ENCODE measurements around the gene EXOC1L.
"Not testable (repeated sequence)": the region's sequence is repeated elsewhere in the genome, so short reads cannot be mapped to it uniquely, and the experiment has no call there.

EXOC1L gene

DNA sequence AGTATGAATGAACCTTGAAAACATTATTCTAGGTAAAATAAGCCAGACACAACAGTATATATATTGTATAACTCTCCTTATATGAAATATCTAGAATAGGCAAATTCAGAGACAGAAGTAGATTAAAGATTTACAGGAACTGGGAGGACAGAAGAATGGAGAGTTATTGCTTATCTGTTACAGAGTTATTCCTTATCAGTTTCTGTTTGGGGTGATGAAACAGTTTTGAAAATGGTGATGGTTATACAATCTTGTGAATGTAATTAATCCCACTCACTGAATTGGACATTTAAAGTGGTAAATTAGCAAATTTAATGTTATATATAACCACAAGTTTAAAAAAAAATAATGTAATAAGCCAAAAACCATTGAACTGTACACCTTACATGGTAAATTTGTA, 19.4 kb downstream of the EXOC1L start:
- DNase-seq: no peak

DNA sequence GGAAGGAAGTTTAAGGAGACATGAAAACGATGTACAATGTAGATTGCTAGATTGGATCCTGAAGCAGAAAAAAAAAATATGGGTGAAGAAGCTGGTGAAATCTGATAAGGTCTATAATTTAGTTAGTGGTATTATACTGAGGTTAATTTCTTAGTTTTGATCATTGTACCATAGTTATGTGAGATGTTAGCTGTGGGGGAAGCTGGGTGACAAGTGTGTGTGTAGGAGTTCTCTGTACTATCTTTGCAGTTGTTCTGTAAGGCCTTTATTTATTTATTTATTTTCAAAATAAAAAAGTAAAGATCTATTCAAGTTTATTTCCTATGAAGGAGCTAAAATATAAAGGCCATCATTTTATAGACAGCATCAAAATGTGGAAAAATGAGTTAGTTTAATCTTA, 21.4 kb downstream of the EXOC1L start:
- no peak for DNase-seq

DNA sequence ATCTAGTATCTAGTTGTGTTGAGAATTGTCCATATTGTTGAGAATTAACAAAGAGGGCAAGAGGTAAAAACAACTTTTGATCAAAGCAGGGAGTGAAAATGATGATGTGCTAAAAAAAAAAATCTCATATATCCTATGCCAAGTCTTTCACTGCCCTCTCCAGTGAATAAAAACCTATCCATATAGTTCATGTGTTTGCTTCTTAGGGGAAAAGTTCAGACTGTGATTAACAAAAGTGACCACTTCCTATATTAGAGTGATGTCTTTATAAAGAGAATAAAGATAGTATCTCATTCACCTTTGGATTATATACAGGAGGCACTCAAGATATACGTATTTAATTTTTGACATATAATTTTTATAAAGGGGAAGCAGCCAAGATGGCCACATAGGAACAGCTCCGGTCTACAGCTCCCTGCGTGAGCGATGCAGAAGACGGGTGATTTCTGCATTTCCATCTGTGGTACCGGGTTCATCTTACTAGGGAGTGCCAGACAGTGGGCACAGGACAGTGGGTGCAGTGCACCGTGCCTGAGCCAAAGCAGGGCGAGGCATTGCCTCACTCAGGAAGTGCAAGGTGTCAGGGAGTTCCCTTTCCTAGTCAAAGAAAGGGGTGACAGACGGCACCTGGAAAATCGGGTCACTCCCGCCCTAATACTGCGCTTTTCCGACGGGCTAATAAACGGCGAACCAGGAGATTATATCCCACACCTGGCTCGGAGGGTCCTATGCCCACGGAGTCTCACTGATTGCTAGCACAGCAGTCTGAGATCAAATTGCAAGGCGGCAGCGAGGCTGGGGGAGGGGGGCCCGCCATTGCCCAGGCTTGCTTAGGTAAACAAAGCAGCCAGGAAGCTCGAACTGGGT, 22.0 kb downstream of the EXOC1L start:
- DNase-seq: not testable (repeated sequence)

DNA sequence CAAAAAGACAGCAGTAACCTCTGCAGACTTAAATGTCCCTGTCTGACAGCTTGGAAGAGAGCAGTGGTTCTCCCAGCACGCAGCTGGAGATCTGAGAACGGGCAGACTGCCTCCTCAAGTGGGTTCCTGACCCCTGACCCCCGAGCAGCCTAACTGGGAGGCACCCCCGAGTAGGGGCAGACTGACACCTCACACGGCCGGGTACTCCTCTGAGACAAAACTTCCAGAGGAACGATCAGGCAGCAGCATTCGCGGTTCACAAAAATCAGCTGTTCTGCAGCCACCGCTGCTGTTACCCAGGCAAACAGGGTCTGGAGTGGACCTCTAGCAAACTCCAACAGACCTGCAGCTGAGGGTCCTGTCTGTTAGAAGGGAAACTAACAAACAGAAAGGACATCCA, 22.7 kb downstream of the EXOC1L start:
- DNase-seq: not testable (repeated sequence)

DNA sequence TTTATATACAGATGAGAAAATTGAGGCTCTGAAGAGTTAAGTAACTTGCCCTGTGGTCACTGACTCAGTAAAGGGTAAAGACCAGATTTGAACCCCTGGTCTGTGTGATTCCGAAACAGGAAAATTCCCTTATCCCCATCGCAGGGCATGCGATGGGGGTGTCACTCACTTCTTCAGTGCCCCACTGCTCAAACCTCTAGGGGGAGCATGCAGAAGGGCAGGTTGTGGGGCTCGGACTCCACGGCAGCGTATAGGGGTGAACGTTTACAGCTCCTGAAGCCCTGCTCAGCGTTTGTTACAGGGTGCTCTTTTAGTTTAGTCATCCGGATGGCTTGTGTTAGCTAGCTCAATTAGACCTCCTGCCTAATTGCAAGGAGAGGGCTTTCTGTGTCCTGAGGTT, 30.1 kb downstream of the EXOC1L start:
- no peak for DNase-seq

DNA sequence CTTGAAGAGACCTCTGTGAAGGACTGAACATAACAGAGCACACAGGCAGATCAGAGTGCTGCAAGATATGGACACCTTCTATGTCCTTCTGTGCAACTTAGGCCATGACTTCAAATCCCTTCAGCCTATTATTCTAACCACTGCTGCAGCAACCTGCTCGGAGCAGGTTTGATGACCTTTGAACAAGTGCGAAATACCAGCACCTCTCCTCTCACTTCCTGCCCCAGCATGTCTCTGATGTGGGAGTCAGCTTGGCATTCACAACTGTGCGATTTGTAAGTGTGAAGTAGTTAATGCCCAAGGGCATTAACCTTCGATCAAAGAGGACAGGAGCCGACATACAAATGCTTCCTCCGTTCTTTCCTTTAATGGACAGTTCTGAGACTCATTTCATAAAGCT, 32.3 kb downstream of the EXOC1L start:
- DNase-seq: no peak

DNA sequence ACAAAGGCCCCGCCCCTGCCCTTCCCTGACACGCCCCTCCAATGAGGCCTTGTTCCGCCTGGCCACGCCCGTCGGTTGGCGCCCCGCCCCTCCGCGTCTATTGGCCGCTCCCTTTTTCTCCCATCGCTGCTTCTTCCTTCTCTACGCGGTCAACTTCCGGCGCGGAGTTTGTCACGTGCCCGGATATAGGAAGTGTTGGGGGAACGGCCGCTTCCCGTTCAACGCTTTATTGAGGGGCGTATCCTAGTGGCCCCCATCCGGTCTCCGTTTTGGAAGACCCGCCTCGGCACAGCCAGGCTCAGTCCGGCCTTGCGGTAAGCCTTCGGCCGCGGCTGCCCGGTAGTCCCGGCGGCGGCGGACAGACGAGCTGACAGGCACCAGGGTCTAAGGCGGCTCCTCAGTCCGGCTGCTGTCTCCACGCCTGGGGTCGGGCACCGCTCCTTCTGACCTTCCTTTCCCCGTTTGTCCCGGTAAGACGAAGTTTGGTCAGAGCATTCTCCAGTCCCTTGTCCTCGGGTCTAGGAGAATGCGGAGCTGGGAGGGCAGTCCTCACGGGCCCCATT, 34.0 kb downstream of the EXOC1L start, which contains the start of gene EXOC1:
Gene EXOC1, plus strand, starts transcription at position 165 of the 563 bp plus-strand sequence. CDS start 4,676 bp downstream, outside the sequence.
- DNase-seq: peak; percentile 57 to 87

DNA sequence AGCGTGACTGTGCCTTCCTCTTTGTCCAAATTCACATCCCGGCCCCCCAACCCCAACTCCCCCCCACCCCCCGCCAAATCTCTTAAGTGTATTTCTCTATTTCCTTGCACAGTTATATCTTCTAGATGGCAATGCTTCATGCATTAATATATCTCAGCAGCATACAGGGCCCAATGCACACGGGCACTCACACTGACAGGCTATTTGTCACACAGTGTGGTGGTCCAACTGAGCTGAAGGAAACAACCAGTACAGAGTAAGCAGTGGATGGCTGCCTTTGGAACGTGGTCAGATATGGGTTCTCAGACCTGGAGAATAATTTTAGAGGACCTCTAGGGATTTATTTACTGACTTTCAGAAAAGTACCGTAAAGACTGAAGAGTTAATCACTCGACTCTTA, 34.5 kb downstream of the EXOC1L start:
- no peak for DNase-seq

DNA sequence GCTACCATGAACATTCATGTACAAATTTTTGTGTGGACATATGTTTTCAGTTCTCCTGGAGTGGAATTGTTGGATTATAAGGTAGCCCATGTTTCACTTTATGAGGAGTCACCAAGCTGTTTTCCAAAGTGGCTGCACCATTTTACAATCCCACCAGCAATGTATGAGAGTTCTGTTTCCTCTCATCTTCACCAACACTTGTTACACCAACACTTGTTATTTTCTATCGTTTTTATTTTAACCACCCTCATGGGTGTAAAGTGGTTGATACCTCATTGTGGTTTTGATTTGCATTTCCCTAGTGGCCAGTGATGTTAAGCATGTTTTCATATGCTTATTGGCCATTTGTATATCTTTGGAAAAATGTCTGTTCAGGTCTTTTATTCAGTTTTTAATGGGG, 38.0 kb downstream of the EXOC1L start:
- DNase-seq: no peak

DNA sequence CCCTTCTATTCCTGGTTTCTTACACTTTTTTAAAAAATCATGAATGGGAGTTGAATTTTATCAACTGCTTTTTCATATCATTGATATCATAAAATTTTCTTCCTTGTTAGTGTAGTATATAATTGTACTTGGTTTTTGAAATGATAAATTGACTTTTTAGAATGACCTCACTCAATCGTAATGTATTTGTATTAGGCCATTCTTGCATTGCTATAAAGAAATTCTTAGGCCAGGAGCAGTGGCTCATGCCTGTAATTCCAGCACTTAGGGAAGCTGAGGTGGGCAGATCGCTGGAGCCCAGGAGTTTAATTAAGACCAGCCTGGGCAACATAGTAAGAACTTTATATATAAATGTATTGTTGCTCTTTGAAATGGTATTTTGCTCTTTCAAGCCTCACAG, 40.1 kb downstream of the EXOC1L start:
- DNase-seq: no peak

DNA sequence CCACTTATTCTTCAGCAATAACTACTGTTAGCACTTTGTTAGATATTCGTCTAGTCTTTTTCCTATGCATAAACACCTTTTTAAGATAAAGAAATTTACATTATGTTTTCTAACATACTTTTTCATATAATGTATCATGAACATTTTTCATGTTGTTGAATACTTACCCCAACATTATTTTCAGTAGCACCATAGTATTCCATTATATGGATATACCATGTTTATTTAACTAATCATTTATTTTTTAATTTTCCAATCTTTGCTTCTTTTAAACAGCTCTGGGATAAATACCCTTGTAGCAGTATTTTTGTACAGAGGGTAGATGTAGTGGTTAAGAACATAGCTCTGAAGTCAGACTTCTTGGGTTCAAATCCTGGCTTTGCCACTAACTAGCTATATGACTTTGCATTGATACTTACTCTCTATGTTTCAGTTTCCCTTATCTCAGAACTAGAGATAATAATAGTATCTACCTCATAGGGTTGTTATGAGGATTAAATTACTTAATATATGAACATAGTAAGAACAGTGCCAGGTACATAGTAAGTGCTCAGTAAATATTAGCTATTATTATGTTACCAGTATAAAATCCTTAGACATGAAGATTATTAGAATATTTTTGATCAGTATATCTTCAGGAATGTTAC, 45.1 kb downstream of the EXOC1L start:
- no peak for DNase-seq

DNA sequence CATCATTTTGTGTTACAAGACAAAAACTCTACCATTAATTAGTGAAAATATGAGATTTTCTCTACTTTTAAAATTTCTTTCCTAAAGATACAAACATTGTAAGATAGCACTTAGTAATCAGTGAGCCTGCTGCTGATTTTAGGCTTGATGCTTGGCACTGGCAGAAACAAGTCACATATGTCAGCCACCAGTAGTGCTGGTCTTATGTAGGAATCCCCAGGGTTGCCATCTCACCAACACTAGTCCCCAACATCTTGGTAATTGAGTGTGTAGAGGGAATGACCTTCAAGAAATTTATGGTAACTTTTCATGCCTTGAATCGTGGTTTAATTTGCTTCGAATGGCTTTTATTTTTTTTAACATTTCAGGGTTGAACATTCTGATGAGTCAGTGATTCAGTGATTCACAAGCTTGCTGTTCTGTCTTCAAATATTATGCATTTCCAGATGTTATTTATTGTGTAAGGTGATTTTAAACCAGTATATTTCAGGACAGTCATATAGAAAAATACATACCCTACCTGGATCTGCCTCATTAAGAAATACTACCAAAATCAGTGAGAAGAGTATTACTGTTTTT, 45.7 kb downstream of the EXOC1L start:
- DNase-seq: no peak

DNA sequence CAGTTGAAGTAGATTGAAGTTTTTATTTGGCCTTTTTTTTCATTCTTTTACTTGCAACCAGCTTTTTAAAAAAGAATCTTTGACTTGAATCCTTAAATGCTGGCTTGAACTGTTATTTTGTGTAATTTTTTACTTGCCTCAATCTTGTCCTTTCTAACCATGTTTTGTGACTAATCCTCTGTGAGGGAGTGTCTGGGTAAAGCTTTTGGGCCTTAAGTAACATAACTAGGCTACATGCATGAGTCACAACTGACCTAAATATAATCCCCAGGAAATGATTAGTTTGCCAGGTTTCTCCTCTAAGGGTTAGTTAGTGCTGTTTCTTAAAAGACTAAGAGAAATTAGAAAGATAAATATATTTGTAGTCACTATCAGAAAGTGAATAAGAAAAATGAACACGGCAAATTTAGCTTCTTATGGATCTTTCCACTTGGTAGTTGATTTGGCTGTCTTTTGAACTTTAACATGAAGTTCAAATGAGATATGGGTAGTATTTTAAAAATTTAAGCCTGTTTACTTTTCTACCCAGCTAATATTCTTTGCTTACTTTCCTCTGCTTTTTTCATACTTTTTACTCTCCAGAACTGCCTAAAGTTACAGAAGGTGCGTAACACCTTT, 46.8 kb downstream of the EXOC1L start:
- no peak for DNase-seq

DNA sequence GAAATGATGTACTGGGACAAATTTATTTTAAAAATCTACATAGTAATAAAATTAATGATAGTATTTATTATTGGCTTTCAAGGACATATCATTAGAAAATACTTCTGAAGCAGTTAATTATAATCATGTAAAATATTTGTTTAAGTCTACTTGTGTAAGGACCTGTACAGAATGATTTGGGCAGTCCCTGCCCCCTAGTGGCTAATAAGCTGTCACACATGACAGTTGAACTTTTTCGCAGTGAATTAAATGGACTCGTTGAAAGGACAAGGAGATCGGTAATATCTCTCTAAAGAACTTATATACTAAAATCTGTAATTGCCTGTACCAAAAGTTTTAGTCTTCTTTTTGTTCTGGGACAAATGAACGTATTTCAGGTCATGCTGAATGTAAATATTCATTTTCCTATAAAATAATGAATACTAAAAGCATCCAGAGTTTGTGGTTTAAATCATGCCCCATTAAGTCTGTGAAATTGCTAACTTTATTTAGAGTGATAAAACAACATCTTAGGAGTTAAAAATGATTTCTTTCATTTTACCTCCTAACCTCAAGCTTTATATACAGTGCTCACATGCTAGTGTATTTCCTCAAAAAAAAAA, 47.5 kb downstream of the EXOC1L start:
- DNase-seq: no peak

DNA sequence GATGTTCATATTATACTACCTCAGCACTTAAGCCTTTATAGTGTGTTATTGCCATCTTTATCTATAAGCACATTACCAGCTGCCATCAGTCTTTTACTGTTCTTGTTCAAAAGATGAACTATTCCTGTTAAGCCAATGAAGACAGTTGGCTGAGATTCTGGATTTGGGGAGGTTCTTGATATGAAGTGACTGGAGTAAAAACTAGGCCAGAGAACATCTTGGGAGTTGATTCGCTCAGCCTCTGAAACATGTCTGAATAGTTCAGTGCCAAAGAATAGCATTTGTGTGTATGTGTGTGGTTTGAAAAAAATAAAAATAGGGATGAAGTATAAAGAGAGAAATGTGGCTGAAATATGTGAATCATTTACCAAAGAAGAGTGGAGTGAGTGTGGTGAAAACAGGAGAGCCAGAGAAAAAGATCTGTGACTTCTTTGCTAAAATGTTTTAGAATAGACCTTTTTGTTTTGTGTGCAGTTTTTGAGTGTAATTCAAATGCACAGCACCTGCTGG, 49.0 kb downstream of the EXOC1L start:
- no peak for DNase-seq

DNA sequence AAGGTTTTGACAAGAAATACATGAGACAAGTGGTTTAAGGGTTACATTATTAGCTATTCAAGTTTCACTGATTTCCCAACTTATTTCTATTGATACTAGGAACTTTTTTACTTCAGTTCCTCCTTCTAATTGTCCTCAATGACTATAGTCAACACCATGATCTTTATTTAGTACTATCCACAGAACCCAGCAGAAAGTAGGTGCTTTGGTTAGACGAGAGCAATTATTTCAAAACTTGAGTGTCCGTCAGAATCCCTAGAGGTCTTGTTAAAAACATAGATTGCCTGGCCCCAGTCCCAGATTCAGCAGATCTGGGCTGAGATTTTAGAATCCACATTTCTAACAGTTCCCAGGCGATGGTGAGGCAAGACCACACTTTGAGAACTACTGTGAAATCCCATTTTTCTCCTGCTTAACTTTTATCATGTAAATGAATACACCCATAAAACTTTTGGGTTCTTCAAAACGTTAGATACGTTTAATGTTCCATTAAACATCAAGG, 51.8 kb downstream of the EXOC1L start:
- no peak for DNase-seq

DNA sequence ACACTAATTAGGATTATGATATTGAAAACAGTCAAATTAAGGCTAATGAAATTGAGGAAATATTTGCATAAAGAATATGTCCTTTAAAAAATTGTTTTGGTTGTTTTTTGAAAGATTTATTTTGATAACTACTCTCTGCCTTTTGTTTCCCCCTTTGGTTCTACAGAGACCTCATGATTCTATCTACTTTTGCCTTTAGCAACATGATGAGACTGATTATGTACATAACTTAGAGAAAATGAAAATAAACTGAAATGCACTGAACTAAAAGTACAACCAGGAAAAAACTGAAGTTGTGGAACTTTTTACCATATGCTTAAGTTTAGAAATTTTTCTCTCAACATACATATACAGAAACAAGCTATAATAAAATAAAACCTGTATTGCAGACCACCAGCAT, 55.2 kb downstream of the EXOC1L start:
- DNase-seq: no peak

DNA sequence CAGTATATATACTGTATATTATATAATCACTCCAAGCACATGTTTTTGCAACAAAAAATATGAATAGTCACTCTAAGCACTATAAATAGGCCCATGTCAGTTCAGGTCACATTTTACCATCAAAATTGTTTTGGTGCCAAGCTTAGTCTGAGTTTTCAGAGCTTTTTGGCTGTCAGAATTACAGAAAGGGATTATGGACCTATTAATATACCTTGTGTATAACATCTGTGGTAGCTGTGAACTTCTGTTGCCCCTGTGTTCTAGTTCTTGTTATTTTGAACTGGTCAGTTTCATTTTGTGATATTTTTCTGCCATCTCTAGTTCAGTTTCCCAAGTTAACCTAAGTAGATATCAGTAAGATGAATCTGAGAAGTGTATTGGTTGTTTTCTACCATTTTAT, 56.8 kb downstream of the EXOC1L start:
- no peak for DNase-seq

DNA sequence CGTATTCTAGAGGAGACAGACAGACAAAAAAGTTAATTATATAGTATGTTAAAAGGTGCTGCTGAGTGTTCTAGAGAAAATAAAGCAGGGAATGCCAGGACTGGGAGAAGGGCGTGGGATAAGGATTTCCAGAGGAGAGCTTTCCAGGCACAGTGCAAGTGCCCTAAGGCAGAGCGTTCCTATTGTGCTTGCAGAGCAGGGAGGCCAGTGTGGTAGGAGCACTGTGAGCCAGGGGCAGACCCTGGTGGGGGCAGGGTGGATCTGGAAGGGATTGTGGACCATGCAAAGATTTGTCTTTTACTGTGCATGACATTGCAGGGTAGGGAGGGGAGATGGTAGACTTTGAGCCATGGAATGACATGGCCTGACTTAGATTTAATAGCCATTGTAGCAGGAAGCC, 59.6 kb downstream of the EXOC1L start:
- DNase-seq: no peak

DNA sequence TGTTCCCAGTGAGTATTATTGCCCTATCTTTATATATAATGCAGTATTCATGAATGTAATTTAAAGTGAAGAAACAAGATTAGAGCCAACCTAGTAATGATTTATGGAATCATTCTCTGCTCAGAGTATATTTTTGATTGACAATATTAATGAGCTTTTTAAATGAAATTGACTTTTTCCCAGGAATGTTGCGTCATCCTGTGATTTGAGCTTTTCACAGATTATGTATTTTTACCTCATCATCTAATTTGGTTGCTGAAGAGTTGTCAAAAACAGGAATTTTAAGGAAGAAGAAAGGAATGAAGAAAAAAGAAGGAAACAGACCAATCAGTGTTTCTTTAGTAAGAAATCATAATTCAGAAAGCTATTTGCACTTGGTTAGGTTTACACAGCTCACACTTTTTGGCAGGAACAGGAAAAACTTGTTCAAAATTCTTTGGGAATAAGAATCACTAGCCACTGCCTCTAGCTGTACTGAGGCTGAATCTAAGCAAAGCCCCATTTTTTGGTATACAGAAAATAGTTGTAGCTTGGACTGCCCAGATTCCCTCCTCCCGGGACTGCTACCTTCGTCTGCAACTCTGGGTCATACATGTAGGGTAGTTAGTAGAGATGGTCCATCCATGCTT, 61.2 kb downstream of the EXOC1L start:
- DNase-seq: no peak

DNA sequence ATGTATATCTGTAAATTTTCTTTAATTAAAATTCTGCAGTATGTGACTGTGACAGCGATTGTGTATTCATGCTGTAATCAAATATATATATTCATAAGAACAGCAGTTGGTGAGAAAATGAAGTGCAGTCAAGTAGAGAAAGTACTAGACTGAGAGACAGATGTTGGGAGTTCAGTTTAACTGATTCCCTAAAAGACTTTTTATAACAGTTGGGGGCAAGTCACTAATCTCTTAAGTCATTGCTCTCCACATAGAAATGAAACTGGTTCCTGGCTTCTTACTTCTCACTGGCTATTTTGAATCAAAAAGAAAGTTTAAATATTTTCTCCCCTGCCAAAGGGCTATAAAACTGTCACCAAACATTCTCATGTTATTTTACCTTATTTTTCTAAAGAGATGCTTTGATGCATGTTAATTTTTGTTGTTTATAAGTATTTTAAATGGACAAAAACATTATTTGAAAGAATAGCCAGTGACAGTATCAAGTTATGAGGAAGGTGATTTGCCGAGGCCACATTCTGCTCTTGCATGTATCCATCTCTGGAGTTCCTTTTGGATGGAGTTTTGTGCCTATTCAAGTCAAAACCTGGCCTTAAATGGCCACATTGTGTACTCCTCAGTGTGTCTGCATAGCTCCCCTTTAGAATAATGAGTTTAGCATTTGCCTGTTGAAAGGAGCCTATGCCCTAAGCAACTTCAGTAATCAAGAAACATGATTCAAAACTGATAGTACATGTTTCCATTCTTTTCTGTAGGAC, 64.7 kb downstream of the EXOC1L start:
- no peak for DNase-seq
